Cerebellar cortex (tissue), 1 donor: Measurements from ENCODE around the gene ZNF808.
A peak's percentile ranks its signal among the peaks of the same experiment; 100 is the strongest.
"Not testable (repeated sequence)": the region's sequence is repeated elsewhere in the genome, so short reads cannot be mapped to it uniquely, and the experiment has no call there.

Experiments used
- DNase-seq: peaks from one replicate; pipeline ENCODE4 v3.0.0-alpha.2; 2015; ENCODE audit warnings: low spot score

Gene ZNF808

GRCh38 chr19:52535771-52536447, 8.4 kb downstream of the ZNF808 start:
- DNase-seq = peak; percentile 89

- DNase-seq = peak; percentile 43
These were observed 9.0 kb downstream of the ZNF808 start for GRCh38 chr19:52536448-52536800.

DNA sequence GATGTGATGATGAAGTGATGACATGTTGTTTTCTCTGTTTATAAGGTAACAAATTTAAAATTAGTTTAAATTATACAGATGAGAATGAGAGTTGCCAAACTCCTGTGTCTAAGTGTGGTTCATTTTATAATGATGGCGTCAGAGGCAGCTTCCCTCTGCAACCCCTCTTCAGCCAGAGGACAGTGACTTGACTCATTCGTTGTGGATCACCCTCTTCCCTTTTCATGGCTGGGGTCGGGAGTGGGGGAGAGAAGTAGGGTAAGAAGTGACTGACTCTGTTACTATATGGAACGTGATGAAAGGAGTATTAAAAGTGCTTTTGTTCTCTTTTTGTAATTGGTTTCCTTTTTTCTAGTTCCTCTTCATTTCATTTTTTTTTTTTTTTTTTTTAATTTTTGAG, 11.3 kb downstream of the ZNF808 start:
- DNase-seq = not testable (repeated sequence)

DNA sequence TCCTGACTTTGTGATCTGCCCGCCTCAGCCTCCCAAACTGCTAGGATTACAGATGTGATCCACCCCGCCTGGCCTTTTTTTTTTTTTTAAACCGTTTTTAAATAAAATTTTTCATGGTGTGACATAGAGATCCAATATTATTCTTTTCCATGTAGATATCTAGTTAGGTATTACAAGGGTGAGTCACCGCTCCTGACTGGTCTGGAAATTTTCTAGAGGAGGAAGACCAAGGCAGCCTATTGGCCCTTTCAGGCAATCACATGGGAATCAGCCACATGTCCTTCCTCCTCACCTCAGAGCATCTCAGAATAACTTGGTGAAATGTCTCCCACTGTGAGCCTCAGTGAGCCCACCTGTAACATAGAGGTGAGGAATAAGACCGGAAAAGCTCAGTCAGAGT, 13.7 kb downstream of the ZNF808 start:
- not testable (repeated sequence) for DNase-seq

DNA sequence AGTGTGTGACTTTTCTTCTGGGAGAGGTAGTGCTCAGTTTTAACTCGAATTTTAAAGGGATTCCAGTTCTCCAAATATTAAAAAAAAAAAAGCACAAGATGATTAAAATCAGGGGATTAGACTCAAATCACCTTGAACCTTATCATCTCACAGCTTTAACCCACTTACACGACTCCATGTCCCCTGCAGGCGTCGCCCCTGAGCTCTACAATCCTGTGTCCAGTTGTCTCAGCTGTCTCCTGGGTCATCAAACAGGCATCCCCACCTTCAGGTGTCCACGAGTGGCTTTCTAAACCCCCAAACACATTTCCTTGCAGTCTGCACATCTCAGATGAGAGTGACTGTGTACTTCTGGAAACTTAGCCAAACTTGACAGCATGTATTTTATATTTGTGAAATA, 14.1 kb downstream of the ZNF808 start:
- DNase-seq = no peak

DNA sequence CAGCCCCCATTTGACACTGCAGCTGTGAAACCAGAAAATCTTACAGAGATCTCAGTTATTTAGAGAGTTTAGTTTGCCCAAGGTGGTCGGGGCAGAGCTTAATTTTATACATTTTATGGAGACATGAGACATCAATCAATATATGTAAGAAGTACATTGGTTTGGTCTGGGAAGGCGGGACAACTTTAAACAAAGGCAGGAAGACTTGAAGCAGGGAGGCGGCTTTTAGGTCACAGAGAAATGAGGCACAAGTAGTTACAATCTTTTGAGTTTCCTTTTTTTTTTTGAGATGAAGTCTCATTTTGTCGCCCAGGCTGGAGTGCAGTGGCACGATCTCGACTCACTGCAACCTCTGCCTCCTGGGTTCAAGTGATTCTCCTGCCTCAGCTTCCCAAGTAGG, 15.1 kb downstream of the ZNF808 start:
- not testable (repeated sequence) for DNase-seq

DNA sequence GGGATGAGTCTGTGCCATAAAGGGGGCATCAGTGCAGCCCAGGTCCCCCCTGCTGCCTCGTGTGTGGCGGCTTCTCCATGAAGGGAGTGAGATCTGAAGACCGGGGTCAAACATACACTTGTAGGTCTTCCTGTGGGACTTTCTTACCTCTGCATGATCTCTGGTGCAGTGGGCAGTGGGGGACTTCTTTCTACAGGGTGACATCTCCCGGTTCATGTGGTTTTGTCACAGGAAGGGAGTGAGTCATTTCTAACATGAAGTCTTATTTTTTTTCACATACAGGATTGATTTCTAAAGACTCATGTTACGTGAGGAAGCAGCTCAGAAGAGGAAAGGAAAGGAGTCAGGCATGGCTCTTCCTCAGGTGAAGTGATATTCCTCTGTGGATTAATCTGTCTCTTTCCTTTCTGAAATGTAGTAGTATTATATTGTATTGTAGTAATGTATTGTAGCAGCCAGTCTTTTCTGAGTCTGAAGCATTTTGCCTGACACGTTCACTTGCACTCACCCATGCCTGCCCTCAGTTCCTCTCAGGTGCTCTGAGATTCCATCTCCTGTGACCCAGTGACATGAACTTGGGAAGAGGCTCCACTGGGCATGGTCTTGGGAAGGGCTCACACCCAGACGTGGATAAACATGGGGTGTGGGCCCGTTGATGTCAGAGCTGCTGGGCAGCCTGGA, 15.7 kb downstream of the ZNF808 start:
- no peak for DNase-seq

DNA sequence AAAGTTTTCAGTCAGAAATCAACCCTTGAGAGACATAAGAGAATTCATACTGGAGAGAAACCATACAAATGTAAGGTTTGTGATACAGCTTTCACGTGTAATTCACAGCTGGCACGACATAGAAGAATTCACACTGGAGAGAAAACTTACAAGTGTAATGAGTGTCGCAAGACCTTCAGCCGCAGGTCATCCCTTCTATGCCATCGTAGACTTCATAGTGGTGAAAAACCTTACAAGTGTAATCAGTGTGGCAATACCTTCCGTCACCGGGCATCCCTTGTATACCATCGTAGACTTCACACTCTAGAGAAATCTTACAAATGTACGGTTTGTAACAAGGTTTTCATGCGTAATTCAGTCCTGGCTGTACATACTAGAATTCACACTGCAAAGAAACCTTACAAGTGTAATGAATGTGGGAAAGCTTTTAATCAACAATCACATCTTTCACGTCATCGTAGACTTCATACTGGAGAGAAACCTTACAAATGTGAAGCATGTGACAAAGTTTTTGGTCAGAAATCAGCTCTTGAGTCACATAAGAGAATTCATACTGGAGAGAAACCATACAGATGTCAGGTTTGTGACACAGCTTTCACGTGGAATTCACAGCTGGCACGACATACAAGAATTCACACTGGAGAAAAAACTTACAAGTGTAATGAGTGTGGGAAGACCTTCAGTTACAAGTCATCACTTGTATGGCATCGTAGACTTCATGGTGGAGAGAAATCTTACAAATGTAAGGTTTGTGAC, 26.9 kb downstream of the ZNF808 start:
- DNase-seq = no peak

- DNase-seq = no peak
These were observed 29.9 kb downstream of the ZNF808 start for GRCh38 chr19:52557231-52557995.

DNA sequence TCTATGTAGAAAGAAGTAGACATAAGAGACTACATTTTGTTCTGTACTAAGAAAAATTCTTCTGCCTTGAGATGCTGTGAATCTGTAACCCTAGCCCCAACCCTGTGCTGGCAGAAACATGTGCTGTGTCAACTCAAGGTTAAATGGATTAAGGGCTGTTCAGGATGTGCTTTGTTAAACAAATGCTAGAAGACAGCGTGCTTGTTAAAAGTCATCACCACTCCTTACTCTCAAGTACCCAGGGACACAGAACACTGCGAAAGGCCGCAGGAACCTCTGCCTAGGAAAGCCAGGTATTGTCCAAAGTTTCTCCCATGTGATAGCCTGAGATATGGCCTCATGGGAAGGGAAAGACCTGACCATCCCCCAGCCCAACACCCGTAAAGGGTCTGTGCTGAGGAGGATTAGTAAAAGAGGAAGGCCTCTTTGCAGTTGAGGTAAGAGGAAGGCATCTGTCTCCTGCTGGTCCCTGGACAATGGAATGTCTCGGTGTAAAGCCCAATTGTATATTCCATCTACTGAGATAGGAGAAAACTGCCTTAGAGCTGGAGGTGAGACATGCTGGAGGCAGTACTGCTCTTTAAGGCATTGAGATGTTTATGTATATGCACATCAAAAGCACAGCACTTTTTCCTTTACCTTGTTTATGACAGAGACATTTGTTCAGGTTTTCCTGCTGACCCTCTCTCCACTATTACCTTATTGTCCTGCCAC, 31.4 kb downstream of the ZNF808 start:
- DNase-seq = not testable (repeated sequence)

GRCh38 chr19:52561611-52562010, 34.1 kb downstream of the ZNF808 start:
- DNase-seq = not testable (repeated sequence)

DNA sequence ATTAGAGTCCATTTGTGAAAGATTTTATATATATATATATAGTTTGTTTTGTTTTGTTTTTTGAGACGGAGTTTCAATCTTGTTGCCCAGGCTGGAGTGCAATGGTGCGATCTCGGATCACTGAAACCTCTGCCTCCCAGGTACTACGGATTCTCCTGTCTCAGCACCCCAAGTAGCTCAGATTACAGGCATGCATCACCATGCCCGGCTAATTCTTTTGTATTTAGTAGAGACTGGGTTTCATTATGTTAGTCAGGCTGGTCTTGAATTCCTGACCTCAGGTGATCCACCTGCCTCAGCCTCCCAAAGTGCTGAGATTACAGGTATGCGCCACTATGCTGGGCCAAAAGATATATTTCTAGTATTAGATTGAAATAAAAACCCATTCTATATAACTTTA, 38.7 kb downstream of the ZNF808 start:
- DNase-seq = no peak

DNA sequence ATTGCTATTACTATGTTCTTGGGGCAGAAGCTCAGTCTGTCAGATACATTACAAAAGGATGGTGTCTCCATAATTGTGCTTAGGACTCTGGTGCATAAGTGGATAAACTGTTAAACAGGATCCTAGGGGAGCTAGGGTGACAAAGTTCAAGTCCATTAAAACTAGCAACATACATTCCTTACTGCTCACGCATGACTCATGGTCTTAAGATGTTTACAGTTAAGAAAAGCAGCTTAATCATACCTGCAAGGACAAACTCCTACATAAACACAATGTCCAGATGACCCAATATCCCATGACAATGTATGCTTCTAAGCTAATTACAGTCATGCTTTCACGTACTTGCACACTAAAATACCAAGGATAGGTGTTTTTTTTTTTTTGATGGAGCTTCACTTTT, 39.1 kb downstream of the ZNF808 start:
- no peak for DNase-seq

DNA sequence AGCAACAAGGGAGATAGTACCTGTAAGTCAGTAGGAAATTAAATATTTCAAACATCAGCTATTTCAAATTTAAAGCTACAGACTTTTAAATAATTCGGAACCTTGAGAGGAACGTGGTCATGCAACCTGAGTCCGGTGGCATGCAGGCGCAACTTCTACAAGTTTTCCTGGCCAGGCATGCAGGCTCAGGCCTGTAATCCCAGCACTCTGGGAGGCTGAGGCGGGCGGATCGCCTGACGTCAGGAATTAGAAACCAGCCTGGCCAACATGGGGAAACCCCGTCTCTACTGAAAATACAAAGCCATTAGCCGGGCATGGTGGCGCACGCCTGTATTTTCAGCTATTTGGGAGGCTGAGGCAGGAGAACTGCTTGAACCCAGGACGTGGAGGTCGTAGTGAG, 40.5 kb downstream of the ZNF808 start:
- no peak for DNase-seq

DNA sequence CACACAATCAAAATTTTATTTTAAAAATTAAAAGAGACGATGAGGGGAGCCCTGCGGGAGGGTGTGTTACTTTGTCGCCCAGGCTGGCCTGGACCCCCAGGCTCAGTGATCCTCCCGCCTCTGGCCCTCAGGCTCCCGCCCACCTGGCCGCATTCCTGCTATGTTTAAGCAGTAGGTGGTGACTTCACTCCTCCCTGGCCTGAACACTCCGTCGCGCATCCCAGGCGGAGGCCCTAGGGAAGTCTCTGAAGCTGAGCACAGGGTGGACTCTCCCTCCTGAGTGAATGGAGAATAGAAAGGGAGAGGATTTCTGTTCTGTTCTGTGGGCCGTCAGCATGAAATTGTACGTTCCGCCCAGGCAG, 42.2 kb downstream of the ZNF808 start:
- DNase-seq = not testable (repeated sequence)

DNA sequence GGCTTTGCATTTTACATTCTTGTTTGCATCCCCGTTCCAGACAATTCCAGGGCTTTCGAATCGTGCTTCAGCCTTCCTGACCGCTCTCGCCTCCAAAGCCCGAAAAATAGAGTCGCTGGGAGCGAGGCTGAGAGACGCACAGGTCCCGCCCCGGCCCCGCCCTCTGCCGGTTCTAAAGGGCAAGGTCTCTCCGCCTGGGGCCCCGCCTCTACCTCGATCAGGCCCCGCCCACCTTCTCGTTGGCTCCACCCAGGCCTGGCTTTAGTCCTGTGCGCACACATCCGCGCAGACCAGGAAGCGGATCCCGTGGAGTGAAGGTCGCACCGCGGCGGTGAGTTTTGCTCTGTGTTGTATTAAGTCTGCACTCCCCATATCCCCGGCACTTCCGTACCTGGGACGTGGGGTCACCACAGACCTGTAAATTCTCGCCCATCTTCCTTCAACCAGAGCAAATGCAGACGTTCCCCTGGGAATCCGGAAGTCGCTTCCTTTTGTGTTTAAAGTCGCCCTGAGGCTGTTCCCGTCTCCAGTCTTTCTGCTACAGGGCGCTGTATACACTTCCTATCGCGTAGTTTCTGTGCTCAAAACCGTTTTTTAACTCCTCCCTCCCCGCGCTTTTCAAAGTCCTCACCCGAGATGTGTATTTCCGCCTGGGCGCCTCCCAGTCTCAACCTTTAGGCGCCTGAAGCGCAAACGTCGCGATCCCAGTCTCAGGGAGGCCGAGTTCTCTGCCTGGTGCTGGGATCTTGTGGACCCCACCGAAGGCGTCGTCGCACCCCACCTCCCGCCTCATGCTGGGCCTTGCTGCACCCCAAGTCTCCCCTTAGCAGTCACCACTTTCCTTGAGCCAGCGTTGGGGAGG, 42.8 kb downstream of the ZNF808 start, which contains the start of gene ZNF701:
Gene ZNF701 (plus strand): TSS at position 288 of the 862 bp plus-strand sequence. CDS start 3,861 bp downstream, outside the sequence.
- peak; percentile 93 for DNase-seq

DNA sequence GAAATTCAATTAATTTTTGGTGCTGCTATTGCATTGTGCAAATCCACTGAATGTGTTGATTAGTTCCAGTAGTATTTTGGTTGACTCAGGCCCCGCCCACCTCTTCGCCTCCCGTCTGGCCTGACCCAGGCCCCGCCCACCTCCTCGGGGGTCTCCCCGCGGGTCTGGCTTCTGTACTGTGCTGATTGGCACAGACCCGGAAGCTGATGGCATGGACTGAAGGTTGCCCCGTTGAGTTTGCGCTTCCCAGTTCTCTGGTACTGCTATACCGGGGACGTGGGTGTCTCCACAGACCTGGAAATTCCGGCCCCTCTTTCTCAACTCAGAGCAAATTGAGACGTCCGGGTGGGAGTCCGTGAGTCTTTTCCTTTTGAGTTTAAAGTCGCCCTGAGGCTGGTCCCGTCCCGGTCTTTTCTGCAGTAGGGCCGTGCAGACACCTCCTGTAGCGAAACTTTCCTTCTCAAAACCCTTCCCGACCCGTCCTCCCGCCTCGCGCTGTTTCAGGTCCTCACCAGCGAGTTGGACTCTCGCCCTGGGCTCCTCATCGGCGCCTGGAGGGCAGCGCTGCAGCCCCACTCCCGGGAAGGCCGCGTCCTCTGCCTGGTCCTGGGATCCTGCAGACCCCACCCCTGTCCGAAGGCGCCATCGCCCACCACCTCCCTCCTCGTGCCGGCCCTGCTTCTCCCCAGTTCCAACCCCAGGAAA, 57.4 kb downstream of the ZNF808 start:
- no peak for DNase-seq

DNA sequence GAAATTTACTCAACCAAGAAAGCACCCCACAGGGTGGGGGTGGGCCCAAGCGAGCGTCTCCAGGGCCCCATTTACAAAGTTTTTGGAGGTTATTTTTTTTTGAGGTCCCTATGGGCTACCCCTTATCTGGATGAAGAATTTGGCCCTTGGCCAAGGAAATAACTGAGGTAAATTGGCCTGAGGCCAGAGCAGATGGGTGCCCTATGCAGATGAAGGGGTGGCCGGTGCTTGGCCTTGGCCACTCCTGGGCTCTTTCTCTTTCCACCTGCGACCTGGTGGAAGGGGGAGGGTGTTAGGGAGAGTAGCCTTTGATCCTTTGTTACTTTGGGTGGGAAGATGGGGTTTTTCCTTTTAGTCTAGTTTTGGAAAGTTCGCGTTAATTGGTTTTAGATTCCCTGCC, 58.1 kb downstream of the ZNF808 start:
- no peak for DNase-seq

DNA sequence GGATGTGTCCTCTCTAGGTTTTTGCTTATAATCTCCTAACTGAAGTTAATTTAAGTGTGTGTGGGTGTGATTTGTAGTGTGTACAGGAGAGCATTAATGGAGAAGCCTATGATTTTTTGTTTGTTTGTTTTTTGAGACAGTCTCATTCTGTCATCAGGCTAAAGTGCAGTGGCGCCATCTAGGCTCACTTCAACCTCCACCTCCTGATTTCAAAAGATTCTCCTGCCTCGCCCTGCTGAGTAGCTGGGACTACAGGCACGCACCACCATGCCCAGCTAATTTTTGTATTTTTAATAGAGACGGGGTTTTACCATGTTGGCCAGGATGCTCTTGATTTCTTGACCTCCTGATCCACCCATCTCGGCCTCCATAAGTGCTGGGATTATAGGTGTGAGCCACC, 63.3 kb downstream of the ZNF808 start:
- DNase-seq = no peak

- no peak for DNase-seq
These were observed 64.8 kb downstream of the ZNF808 start for GRCh38 chr19:52592301-52592700.
